Measurements from ENCODE around the gene CYP2B6. TPM values are rescaled to one million over a fixed set of nuclear protein-coding genes. Genes with fewer than 3 reads are reported as not detected.

CYP2B6 gene
- not detected for total RNA-seq
- polyA plus RNA-seq (2013, experiment 1 of 2) = not detected
- not detected for polyA plus RNA-seq (2013, experiment 2 of 2)
- total RNA-seq = 0 to 0.13 (median 0) reads per million in 172 experiments

GRCh38 chr19:40990972-40991381 is at the start of gene CYP2B6:
Gene CYP2B6 (plus strand): TSS chr19:40991282. CDS start chr19:40991306, 24 bp downstream.
- Histone ChIP-seq H3K4me3 (ENCODE audit: low read length) (no peak within 1 kb of the TSS), H3K4me1 (ENCODE audit: insufficient read depth, low read length) (no peaks in the 10 kb centered on the region), H3K27me3 (ENCODE audit: control insufficient read depth in 1 of 2, insufficient read depth in 2 of 2, low read length in 2 of 2) (peaks cover 0 to 6% of the 10 kb centered on the region in 2 experiments), H3K27ac (ENCODE audit: low read depth in 1 of 2, low read length in 2 of 2) (no peak within 1 kb of the TSS), H3K9me3 (ENCODE audit: control insufficient read depth in 1 of 2, insufficient read depth in 1 of 2, low read length in 2 of 2) (peaks cover 0 to 3% of the 10 kb centered on the region in 2 experiments), H3K36me3 (ENCODE audit: insufficient read depth, low read length) (no peaks in the 10 kb centered on the region)
- Mint-ChIP-seq H3K27ac (no peak within 1 kb of the TSS), H3K9me3 (peaks cover 5% of the 10 kb centered on the region), H3K4me1 (ENCODE audit: low read depth) (no peaks in the 10 kb centered on the region), H3K27me3 (peaks cover 27% of the 10 kb centered on the region), H3K36me3 (ENCODE audit: low read depth) (no peaks in the 10 kb centered on the region), H3K4me3 (no peak within 1 kb of the TSS)
- no peak for ATAC-seq (ENCODE audit: poor library complexity)
- POLR2A ChIA-PET = no interaction called here
- no peak for DNase-seq
- TF ChIP-seq CTCF (IDR thresholded peaks at IDR 0.05) = no peak
- CTCF ChIA-PET = no interaction called here
- intact Hi-C loops (cut with DNase I, micrococcal nuclease) = no loop called here

GRCh38 chr19:40941481-40942219 is 49.4 kb upstream of the CYP2B6 start:
- ATAC-seq (ENCODE audit: poor library complexity) = no peak
- TF ChIP-seq CTCF (IDR thresholded peaks at IDR 0.05) = no peak
- POLR2A ChIA-PET = no interaction called here

GRCh38 chr19:40945645-40946044 is 45.4 kb upstream of the CYP2B6 start:
- no peak overlapping the region for H3K27ac ChIP-seq (ENCODE audit: low read depth in 1 of 2, low read length in 2 of 2)
- CTCF ChIA-PET = no interaction called here
- H3K4me3 ChIP-seq (ENCODE audit: low read length) = no peak overlapping the region
- H3K4me1 ChIP-seq (ENCODE audit: insufficient read depth, low read length) = no peaks in the 10 kb centered on the region
- no peaks in the 10 kb centered on the region for H3K36me3 Mint-ChIP-seq (ENCODE audit: low read depth)
- intact Hi-C loops (cut with DNase I, micrococcal nuclease) = no loop called here
- no peaks in the 10 kb centered on the region for H3K36me3 ChIP-seq (ENCODE audit: insufficient read depth, low read length)
- no peak overlapping the region for H3K4me3 Mint-ChIP-seq
- H3K27ac Mint-ChIP-seq = no peak overlapping the region
- H3K9me3 ChIP-seq (ENCODE audit: control insufficient read depth in 1 of 2, insufficient read depth in 1 of 2, low read length in 2 of 2) = no peaks in the 10 kb centered on the region
- no peak for TF ChIP-seq CTCF (IDR thresholded peaks at IDR 0.05)
- peaks cover 23% of the 10 kb centered on the region for H3K27me3 Mint-ChIP-seq
- ATAC-seq (ENCODE audit: poor library complexity) (no peak), DNase-seq (no peak)
- no peaks in the 10 kb centered on the region for H3K9me3 Mint-ChIP-seq
- no peaks in the 10 kb centered on the region for H3K4me1 Mint-ChIP-seq (ENCODE audit: low read depth)
- POLR2A ChIA-PET = no interaction called here
- peaks cover 0 to 2% of the 10 kb centered on the region in 2 experiments for H3K27me3 ChIP-seq (ENCODE audit: control insufficient read depth in 1 of 2, insufficient read depth in 2 of 2, low read length in 2 of 2)

More at GRCh38 chr19:40941481-40942219, 49.4 kb upstream of the CYP2B6 start:
- H3K27me3 Mint-ChIP-seq = peaks cover 24% of the 10 kb centered on the region
- no peaks in the 10 kb centered on the region for H3K4me1 ChIP-seq (ENCODE audit: insufficient read depth, low read length)
- intact Hi-C loops (cut with DNase I, micrococcal nuclease) = no loop called here
- no peak overlapping the region for H3K4me3 Mint-ChIP-seq
- no peaks in the 10 kb centered on the region for H3K9me3 ChIP-seq (ENCODE audit: control insufficient read depth in 1 of 2, insufficient read depth in 1 of 2, low read length in 2 of 2)
- no peaks in the 10 kb centered on the region for H3K36me3 ChIP-seq (ENCODE audit: insufficient read depth, low read length)
- no peak overlapping the region for H3K27ac ChIP-seq (ENCODE audit: low read depth in 1 of 2, low read length in 2 of 2)
- no peak overlapping the region for H3K27ac Mint-ChIP-seq
- H3K36me3 Mint-ChIP-seq (ENCODE audit: low read depth) = no peaks in the 10 kb centered on the region
- CTCF ChIA-PET = no interaction called here
- no peak for DNase-seq
- H3K4me1 Mint-ChIP-seq (ENCODE audit: low read depth) = no peaks in the 10 kb centered on the region
- H3K27me3 ChIP-seq (ENCODE audit: control insufficient read depth in 1 of 2, insufficient read depth in 2 of 2, low read length in 2 of 2) = peaks cover 0 to 4% of the 10 kb centered on the region in 2 experiments
- no peaks in the 10 kb centered on the region for H3K9me3 Mint-ChIP-seq
- no peak overlapping the region for H3K4me3 ChIP-seq (ENCODE audit: low read length)
